Bronchial epithelial cell (primary cell): ENCODE results near the gene ZNF521. TPM values are rescaled to one million over a fixed set of nuclear protein-coding genes. Genes with fewer than 3 reads are reported as not detected.

Source experiments
- DNase-seq: peaks from one replicate; pipeline ENCODE4 v3.0.0-alpha.2; 2010; ENCODE audit warnings: low read depth
- FAIRE-seq: peaks from 2 replicates; lab custom pipeline; 2011; peaks lifted over from hg19 to GRCh38; lab: Jason Lieb, UNC
- H3K27me3 ChIP-seq: 2 replicates; pipeline ENCODE4 v1.5.1; 2011; ENCODE audit warnings: low read length; ENCODE audit not compliant: control insufficient read depth, insufficient read depth
- H3K36me3 ChIP-seq: 2 replicates; pipeline ENCODE4 v1.5.1; 2011; ENCODE audit warnings: low read length; ENCODE audit not compliant: control insufficient read depth, insufficient read depth
- H3K4me3 ChIP-seq: 2 replicates; pipeline ENCODE4 v1.5.1; 2011; ENCODE audit warnings: mild to moderate bottlenecking, low read depth, low read length, control low read depth
- CTCF ChIP-seq: IDR thresholded peaks from 2 replicates; pipeline ENCODE4 v1.5.1; 2011; ENCODE audit warnings: mild to moderate bottlenecking, moderate library complexity, low read length, control low read depth, inconsistent platforms; ENCODE audit not compliant: insufficient read depth, severe bottlenecking
- total RNA-seq: library from RNA; depleted of rRNA; stranded (reverse); fragments of >200 nt; gene quantifications from 2 replicates; pipeline ENCODE4 v1.2.1, GENCODE V29; 2014

Gene ZNF521
- total RNA-seq, 1 donor from 2014 or later: 0.53 TPM

DNA sequence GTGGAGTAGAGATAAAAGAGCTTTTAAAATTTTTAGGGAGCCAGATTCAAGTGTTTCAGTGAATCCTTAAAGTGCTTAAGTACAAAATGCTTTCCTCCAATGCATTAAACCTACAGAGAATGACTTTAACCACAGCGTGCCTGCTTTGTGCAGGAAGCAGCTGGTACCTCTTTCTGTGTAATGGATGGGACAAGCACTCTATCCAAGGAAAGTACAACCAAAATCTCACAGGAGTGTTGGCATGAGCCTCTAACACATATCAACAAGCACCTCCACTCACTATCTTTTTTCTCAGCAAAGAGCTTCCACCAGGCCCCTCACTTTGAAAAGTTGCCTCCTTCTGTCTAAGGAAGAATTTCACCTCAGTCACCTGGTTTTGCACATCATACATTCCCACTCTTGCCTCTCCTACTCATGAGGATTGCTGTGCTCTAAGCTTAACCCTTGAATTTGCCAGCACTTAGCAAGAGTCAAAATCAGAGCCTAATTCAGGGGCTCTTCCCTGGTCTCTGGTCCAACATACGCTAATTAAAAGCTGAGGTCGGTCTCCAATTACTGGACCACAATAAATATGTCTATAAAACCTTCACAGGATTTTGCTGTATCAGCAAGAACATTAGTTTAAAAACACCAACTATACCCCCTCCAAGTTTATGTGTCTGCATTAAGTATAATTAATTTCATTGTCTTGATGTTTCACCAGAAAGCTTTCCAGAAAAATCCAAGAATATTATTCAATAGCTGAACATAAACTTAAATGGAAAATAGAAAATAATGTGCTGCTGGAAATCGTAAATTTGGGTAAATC, 68.9 kb downstream of the ZNF521 start:
- no peak for DNase-seq
- Histone ChIP-seq H3K4me3 (no peak overlapping the region), H3K36me3 (no peaks in the 10 kb centered on the region), H3K27me3 (no peaks in the 10 kb centered on the region)
- TF ChIP-seq CTCF: no peak
- FAIRE-seq: no peak

- no peak for DNase-seq
- no peak overlapping the region for H3K4me3 ChIP-seq
- TF ChIP-seq CTCF: no peak
- no peaks in the 10 kb centered on the region for H3K36me3 ChIP-seq
- H3K27me3 ChIP-seq: no peaks in the 10 kb centered on the region
- no peak for FAIRE-seq
Observed at GRCh38 chr18:25282282-25282681, 69.7 kb downstream of the ZNF521 start.

DNA sequence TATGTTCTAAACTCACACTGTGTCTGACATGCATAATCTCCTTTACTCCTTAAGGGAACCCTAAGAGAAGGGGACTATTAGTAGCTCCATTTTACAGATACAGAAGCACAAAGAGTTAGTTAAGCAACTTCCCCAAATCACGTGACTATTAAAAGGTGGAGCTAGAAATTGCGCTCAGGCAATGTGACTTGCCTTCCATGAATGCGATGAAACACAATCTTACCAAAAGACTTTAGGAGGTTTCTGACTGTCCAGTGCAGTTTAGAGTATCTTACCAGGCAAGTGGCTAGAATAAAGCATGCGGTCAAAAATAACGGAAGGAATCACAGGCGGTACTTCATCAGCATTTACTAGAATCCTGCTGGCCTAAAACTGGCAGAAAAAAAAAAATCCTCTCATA, 70.4 kb downstream of the ZNF521 start:
- no peaks in the 10 kb centered on the region for H3K36me3 ChIP-seq

GRCh38 chr18:25279961-25280360, 72.0 kb downstream of the ZNF521 start:
- FAIRE-seq (no peak), DNase-seq (no peak)
- Histone ChIP-seq H3K36me3 (no peaks in the 10 kb centered on the region), H3K27me3 (no peaks in the 10 kb centered on the region), H3K4me3 (no peak overlapping the region)
- TF ChIP-seq CTCF: no peak

More for the DNA sequence above, 70.4 kb downstream of the ZNF521 start:
- DNase-seq: no peak
- no peaks in the 10 kb centered on the region for H3K27me3 ChIP-seq
- no peak for TF ChIP-seq CTCF
- H3K4me3 ChIP-seq: no peak overlapping the region
- no peak for FAIRE-seq

DNA sequence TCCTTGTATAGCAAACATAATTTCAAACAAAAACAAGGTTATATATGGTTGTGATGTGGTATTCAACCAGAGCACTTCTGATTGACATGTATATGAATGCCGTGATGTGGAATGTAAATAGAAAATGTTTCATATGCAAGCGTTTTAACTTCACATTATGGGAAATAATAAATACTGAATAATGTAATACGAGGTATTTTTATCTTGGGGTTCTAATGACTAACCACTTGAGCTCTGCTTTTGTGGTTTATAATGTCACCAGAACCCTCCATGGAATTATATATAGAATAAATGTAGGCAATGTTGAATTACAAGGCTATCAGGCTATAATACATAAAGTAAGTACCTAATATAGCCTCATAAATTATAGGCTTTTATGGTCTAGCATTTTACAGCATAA, 72.4 kb downstream of the ZNF521 start:
- Histone ChIP-seq H3K36me3 (no peaks in the 10 kb centered on the region), H3K27me3 (no peaks in the 10 kb centered on the region), H3K4me3 (no peak overlapping the region)
- no peak for DNase-seq
- FAIRE-seq: no peak
- TF ChIP-seq CTCF: no peak
